ENCODE measurements around the gene GIN1.
A peak's percentile ranks its signal among the peaks of the same experiment; 100 is the strongest.
"Not testable (repeated sequence)": the region's sequence is repeated elsewhere in the genome, so short reads cannot be mapped to it uniquely, and the experiment has no call there.

Gene GIN1, protein sequence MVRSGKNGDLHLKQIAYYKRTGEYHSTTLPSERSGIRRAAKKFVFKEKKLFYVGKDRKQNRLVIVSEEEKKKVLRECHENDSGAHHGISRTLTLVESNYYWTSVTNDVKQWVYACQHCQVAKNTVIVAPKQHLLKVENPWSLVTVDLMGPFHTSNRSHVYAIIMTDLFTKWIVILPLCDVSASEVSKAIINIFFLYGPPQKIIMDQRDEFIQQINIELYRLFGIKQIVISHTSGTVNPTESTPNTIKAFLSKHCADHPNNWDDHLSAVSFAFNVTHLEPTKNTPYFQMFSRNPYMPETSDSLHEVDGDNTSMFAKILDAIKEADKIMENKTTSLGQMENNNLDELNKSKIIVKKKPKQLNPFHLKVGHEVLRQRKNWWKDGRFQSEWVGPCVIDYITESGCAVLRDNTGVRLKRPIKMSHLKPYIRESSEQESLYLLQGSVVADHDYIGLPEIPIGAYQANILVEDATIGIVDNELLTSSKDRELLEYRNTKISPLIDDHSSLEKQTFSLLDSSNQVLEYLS

DNA sequence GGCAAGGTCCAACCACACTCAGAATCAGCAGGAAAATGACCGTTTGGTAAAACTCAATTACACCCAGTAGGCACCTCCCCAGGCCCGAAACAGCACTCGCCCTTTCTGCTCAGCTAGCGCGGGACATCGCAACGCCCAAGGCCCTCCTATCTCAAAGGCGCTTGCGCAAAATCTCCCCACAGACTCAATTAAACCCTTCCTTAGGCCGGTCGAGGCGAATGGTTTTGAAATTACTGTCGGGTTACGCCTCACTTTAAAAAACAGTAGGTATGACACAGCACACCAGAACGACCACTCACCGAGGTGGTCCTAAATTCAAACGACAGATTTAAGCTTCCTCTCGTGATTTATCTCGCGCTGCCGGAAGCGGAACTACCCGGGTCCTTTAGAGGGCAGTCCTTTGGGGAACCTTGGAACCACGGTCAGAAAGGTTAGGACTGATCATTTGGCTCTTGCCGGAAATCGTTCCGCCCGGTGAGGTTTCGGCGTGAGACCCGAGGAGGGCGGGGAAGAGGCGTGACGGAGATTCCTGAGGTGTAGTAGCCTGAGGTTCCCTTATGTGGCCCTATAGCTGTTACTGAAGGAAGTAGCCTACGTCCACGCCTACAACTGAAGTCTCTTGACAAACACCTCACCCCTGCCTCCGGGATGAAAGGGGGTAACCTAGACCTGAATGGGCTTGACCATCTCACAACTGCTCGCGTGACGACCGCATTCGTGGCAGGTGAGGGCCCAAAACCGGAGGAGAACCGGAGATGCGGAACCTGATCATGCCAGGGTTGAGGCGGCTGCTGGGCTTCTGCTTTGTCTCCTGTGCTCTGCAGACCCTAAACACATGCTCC lies at the start of gene GIN1, which contains the start of gene PPIP5K2:
TSS of gene GIN1 (minus strand) at position 374 of the 842 bp plus-strand sequence. CDS start 11,431 bp downstream, outside the sequence.
TSS of gene PPIP5K2 (plus strand) at position 537 of the 842 bp plus-strand sequence. CDS start 9,289 bp downstream, outside the sequence.
- peak; percentile 96 for DNase-seq (ENCODE audit: low spot score)
- peak within 1 kb of the TSS; percentile 99 for H3K27ac ChIP-seq
- TF ChIP-seq, protein P1, sequence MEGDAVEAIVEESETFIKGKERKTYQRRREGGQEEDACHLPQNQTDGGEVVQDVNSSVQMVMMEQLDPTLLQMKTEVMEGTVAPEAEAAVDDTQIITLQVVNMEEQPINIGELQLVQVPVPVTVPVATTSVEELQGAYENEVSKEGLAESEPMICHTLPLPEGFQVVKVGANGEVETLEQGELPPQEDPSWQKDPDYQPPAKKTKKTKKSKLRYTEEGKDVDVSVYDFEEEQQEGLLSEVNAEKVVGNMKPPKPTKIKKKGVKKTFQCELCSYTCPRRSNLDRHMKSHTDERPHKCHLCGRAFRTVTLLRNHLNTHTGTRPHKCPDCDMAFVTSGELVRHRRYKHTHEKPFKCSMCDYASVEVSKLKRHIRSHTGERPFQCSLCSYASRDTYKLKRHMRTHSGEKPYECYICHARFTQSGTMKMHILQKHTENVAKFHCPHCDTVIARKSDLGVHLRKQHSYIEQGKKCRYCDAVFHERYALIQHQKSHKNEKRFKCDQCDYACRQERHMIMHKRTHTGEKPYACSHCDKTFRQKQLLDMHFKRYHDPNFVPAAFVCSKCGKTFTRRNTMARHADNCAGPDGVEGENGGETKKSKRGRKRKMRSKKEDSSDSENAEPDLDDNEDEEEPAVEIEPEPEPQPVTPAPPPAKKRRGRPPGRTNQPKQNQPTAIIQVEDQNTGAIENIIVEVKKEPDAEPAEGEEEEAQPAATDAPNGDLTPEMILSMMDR (conservative IDR thresholded peaks at IDR 0.05; ENCODE audit: low read depth), result no peak
- ChIA-PET CTCF (interaction anchor here (0.5 to 1.6 kb wide), 6 partner anchors 10 to 661 kb away, joined by 3 to 5 read pairs (median 3); no protein-coding TSS in a partner anchor), POLR2A (ENCODE audit: low non-redundant PET) (interaction anchor here (0.9 kb wide), 2 partner anchors 23 to 37 kb away, joined by 3 read pairs; no protein-coding TSS in a partner anchor)

DNA sequence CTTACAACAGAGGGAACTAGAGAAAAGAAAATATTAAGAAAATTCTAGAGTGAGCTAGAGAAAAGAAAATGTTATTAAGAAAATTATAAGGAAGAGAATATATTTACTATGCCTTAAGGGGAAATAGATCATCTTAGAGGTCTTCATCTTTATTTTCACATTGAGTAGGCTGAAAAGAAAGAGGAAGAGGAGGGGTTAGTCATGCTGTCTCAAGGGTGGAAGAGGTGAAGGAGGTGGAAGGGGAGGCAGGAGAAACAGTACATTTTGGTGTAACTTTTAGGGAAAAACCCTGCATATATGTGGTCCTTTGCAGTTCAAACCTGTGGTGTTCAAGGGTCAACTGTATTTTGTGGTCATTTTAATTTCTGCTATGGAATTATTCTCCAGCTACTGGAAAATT lies 46.8 kb upstream of the GIN1 start:
- TF ChIP-seq, protein P1 (conservative IDR thresholded peaks at IDR 0.05; ENCODE audit: low read depth), result no peak
- H3K27ac ChIP-seq, result no peak overlapping the region
- DNase-seq (ENCODE audit: low spot score), result no peak
- POLR2A ChIA-PET (ENCODE audit: low non-redundant PET), result no interaction called here
- CTCF ChIA-PET, result interaction anchor here (0.6 kb wide), 1 partner anchor 21 kb away, joined by 4 read pairs; no protein-coding TSS in a partner anchor

DNA sequence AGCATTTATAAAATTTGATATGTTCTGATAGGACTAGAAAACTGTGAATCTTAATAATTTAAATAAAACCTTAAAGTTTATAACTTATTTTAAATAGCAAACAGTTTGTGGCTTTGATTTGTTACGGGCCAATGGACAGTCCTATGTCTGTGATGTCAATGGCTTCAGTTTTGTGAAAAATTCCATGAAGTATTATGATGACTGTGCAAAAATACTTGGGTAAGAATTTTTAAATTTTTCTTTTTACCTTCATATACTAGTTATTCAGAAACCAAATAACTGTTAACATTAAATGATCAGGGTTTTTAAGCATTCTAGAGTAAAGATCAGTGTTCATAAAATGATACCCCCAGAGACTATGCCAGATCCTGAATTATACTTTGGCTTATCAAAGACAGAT lies 31.2 kb upstream of the GIN1 start:
- ChIA-PET CTCF (interaction anchor here (1.4 kb wide), 1 partner anchor 10 kb away, joined by 3 read pairs; no protein-coding TSS in a partner anchor), POLR2A (ENCODE audit: low non-redundant PET) (no interaction called here)
- DNase-seq (ENCODE audit: low spot score), result no peak
- TF ChIP-seq, protein P1 (conservative IDR thresholded peaks at IDR 0.05; ENCODE audit: low read depth), result no peak
- H3K27ac ChIP-seq, result no peak overlapping the region

DNA sequence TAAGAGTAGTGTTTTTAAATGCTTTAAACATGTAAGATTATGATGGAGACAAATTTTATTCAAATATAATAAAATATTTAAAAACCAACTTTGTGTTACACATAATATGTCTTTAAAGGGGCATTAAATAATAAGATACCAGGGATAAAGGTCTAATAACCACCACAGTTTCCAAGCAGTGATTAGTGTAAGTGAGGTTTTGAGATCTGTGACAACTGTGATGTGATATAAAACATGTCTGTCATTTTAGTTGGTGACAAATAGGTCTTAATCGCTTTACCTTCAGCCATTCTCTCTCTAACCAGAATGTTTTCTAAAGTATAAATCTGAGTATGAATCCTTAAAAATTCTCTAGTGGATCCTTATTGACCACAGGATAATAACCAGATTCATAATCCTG lies 28.3 kb upstream of the GIN1 start:
- DNase-seq (ENCODE audit: low spot score), result no peak
- CTCF ChIA-PET, result no interaction called here
- TF ChIP-seq, protein P1 (conservative IDR thresholded peaks at IDR 0.05; ENCODE audit: low read depth), result no peak

DNA sequence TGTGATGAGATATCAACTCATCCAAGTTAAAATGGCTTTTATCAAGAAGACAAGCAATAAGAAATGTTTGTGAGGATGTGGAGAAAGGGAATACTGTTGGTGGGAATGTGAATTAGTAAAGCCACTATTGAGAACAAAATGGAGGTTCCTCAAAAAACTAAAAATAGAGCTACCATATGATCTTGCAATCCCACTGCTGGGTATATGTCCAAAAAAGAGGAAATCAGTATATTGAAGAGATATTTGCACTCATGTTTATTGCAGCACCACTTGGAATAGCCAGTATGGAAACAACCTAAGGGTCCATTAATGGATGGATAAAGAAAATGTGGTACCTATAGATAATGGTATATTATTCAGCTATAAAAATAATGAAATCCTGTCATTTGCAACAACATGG lies 25.3 kb upstream of the GIN1 start:
- CTCF ChIA-PET, result interaction anchor here (1.1 kb wide), 1 partner anchor 330 kb away, joined by 3 read pairs; no protein-coding TSS in a partner anchor
- no peak overlapping the region for H3K27ac ChIP-seq
- POLR2A ChIA-PET (ENCODE audit: low non-redundant PET), result no interaction called here
- TF ChIP-seq, protein P1 (conservative IDR thresholded peaks at IDR 0.05; ENCODE audit: low read depth), result no peak
- DNase-seq (ENCODE audit: low spot score), result no peak

More for the DNA sequence above, 28.3 kb upstream of the GIN1 start:
- no peak overlapping the region for H3K27ac ChIP-seq
- POLR2A ChIA-PET (ENCODE audit: low non-redundant PET), result no interaction called here

DNA sequence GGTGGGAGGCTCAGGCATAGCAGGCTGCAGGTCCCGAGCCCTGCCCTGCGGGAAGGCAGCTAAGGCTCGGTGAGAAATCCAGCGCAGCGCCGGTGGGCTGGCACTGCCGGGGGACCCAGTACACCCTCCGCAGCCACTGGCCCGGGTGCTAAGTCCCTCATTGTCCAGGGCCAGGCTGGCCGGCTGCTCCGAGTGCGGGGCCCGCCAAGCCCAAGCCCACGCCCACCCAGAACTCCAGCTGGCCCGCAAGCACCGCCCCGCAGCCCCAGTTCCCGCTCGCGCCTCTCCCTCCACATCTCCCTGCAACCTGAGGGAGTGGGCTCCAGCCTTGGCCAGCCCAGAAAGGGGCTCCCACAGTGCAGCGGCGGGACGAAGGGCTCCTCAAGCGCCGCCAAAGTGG lies 22.2 kb upstream of the GIN1 start:
- DNase-seq (ENCODE audit: low spot score); POLR2A ChIA-PET (ENCODE audit: low non-redundant PET); H3K27ac ChIP-seq: not testable (repeated sequence)
- CTCF ChIA-PET, result interaction anchor here (1.3 kb wide), 1 partner anchor 8 kb away, joined by 3 read pairs; no protein-coding TSS in a partner anchor
